Immature natural killer cell (primary cell): ENCODE measurements around the gene EDRF1. TPM values are rescaled to one million over a fixed set of nuclear protein-coding genes. Genes with fewer than 3 reads are reported as not detected.

Experiments
- DNase-seq, 3 donors: peaks; one replicate each; pipeline ENCODE4 v3.0.0; 2022; ENCODE audit warnings: mixed read lengths in 1 of 3
- H3K27ac Mint-ChIP-seq, 6 donors: one replicate each; pipeline ENCODE4 v1.8.0; 2020; ENCODE audit warnings: mixed read lengths in 6 of 6, mild to moderate bottlenecking in 5 of 6, inconsistent platforms in 4 of 6, moderate library complexity in 3 of 6
- H3K27me3 Mint-ChIP-seq, 3 donors: one replicate each; pipeline ENCODE4 v1.8.0; 2020 to 2021; ENCODE audit warnings: low read depth in 3 of 3, mild to moderate bottlenecking in 3 of 3, mixed read lengths in 3 of 3, moderate library complexity in 3 of 3, inconsistent platforms in 1 of 3
- H3K36me3 Mint-ChIP-seq, 3 donors: one replicate each; pipeline ENCODE4 v1.8.0; 2020; ENCODE audit warnings: mixed read lengths in 3 of 3, inconsistent platforms in 2 of 3, mild to moderate bottlenecking in 2 of 3
- H3K4me1 Mint-ChIP-seq, 2 donors: one replicate each; pipeline ENCODE4 v1.8.0; 2020; ENCODE audit warnings: inconsistent platforms in 2 of 2, mild to moderate bottlenecking in 2 of 2, mixed read lengths in 2 of 2, moderate library complexity in 1 of 2
- H3K4me3 Mint-ChIP-seq, 5 donors: one replicate each; pipeline ENCODE4 v1.8.0; 2020; ENCODE audit warnings: mild to moderate bottlenecking in 5 of 5, mixed read lengths in 5 of 5, inconsistent platforms in 3 of 5, moderate library complexity in 3 of 5
- H3K9me3 Mint-ChIP-seq, 6 donors: one replicate each; pipeline ENCODE4 v1.8.0; 2020; ENCODE audit warnings: mild to moderate bottlenecking in 6 of 6, mixed read lengths in 6 of 6, inconsistent platforms in 4 of 6, moderate library complexity in 3 of 6
- polyA plus RNA-seq, 3 donors: library from polyadenylated mRNA; unstranded; fragments of 300-500 nt; fragmentation: Illumina TruSeq; gene quantifications; one replicate each; pipeline ENCODE4 v1.2.3, GENCODE V29; 2021

EDRF1 gene
- polyA plus RNA-seq, 3 donors from 2014 or later: 5.6 to 12.5 (median 8.6) TPM

GRCh38 chr10:125797424-125797823, 77.9 kb downstream of the EDRF1 start:
- Mint-ChIP-seq H3K4me3 (no peak overlapping the region), H3K36me3 (peaks cover 15 to 52% (median 16%) of the 10 kb centered on the region in 3 donors), H3K27me3 (peaks cover 0 to 2% (median 2%) of the 10 kb centered on the region in 3 donors), H3K27ac (no peak overlapping the region), H3K4me1 (peaks cover 12 to 16% of the 10 kb centered on the region in 2 donors), H3K9me3 (no peaks in the 10 kb centered on the region)
- DNase-seq: no peak

- no peak for DNase-seq
- Mint-ChIP-seq H3K27ac (no peak overlapping the region), H3K4me1 (peaks cover 6 to 9% of the 10 kb centered on the region in 2 donors), H3K27me3 (peaks cover 0 to 2% (median 0%) of the 10 kb centered on the region in 3 donors), H3K9me3 (no peaks in the 10 kb centered on the region), H3K36me3 (peaks cover 15 to 55% (median 16%) of the 10 kb centered on the region in 3 donors), H3K4me3 (no peak overlapping the region)
Observed at GRCh38 chr10:125797994-125798662, 78.6 kb downstream of the EDRF1 start.

GRCh38 chr10:125799451-125800182, 80.1 kb downstream of the EDRF1 start:
- Mint-ChIP-seq H3K4me3 (no peak overlapping the region), H3K27me3 (peaks cover 0 to 2% (median 0%) of the 10 kb centered on the region in 3 donors), H3K27ac (no peak overlapping the region), H3K9me3 (no peaks in the 10 kb centered on the region), H3K4me1 (peaks cover 0 to 3% of the 10 kb centered on the region in 2 donors), H3K36me3 (peaks cover 5 to 46% (median 11%) of the 10 kb centered on the region in 3 donors)
- no peak for DNase-seq

GRCh38 chr10:125801574-125801973, 82.1 kb downstream of the EDRF1 start:
- H3K9me3 Mint-ChIP-seq: no peaks in the 10 kb centered on the region
- no peaks in the 10 kb centered on the region for H3K4me1 Mint-ChIP-seq
- H3K27me3 Mint-ChIP-seq: peaks cover 0 to 2% (median 0%) of the 10 kb centered on the region in 3 donors
- peaks cover 6 to 53% (median 28%) of the 10 kb centered on the region in 3 donors for H3K36me3 Mint-ChIP-seq
- no peak overlapping the region for H3K4me3 Mint-ChIP-seq
- DNase-seq: no peak
- H3K27ac Mint-ChIP-seq: no peak overlapping the region

GRCh38 chr10:125802131-125802530, 82.6 kb downstream of the EDRF1 start:
- no peak overlapping the region for H3K27ac Mint-ChIP-seq
- H3K27me3 Mint-ChIP-seq: peaks cover 0 to 2% (median 0%) of the 10 kb centered on the region in 3 donors
- no peak for DNase-seq
- H3K4me1 Mint-ChIP-seq: peaks cover 0 to 5% of the 10 kb centered on the region in 2 donors
- no peak overlapping the region for H3K4me3 Mint-ChIP-seq
- no peaks in the 10 kb centered on the region for H3K9me3 Mint-ChIP-seq
- H3K36me3 Mint-ChIP-seq: peaks cover 9 to 53% (median 31%) of the 10 kb centered on the region in 3 donors

- DNase-seq: no peak
- H3K27me3 Mint-ChIP-seq: peaks cover 0 to 2% (median 0%) of the 10 kb centered on the region in 3 donors
- H3K36me3 Mint-ChIP-seq: peaks cover 12 to 55% (median 29%) of the 10 kb centered on the region in 3 donors
- H3K9me3 Mint-ChIP-seq: no peaks in the 10 kb centered on the region
- peaks cover 6 to 11% of the 10 kb centered on the region in 2 donors for H3K4me1 Mint-ChIP-seq
- H3K4me3 Mint-ChIP-seq: no peak overlapping the region
- peak overlapping the region in 1 of 6 donors; percentile 40 for H3K27ac Mint-ChIP-seq
Observed at GRCh38 chr10:125802739-125803138, 83.2 kb downstream of the EDRF1 start.

GRCh38 chr10:125808047-125808446, 88.5 kb downstream of the EDRF1 start:
- Mint-ChIP-seq H3K4me1 (peaks cover 17 to 22% of the 10 kb centered on the region in 2 donors), H3K27ac (peak overlapping the region in 4 of 6 donors; percentile 3 to 81 (median 62)), H3K36me3 (peaks cover 27 to 59% (median 52%) of the 10 kb centered on the region in 3 donors), H3K9me3 (no peaks in the 10 kb centered on the region), H3K4me3 (no peak overlapping the region), H3K27me3 (no peaks in the 10 kb centered on the region)
- DNase-seq: no peak

GRCh38 chr10:125811251-125811650, 91.7 kb downstream of the EDRF1 start:
- no peak overlapping the region for H3K27ac Mint-ChIP-seq
- no peak overlapping the region for H3K4me3 Mint-ChIP-seq
- peaks cover 41 to 66% (median 47%) of the 10 kb centered on the region in 3 donors for H3K36me3 Mint-ChIP-seq
- H3K4me1 Mint-ChIP-seq: peaks cover 17 to 22% of the 10 kb centered on the region in 2 donors
- H3K27me3 Mint-ChIP-seq: no peaks in the 10 kb centered on the region
- DNase-seq: no peak
- no peaks in the 10 kb centered on the region for H3K9me3 Mint-ChIP-seq

- Mint-ChIP-seq H3K27ac (no peak overlapping the region), H3K9me3 (no peaks in the 10 kb centered on the region), H3K27me3 (peaks cover 0 to 2% (median 0%) of the 10 kb centered on the region in 3 donors), H3K4me3 (no peak overlapping the region), H3K36me3 (peaks cover 34 to 56% (median 37%) of the 10 kb centered on the region in 3 donors), H3K4me1 (peaks cover 16 to 17% of the 10 kb centered on the region in 2 donors)
- DNase-seq: no peak
Observed at GRCh38 chr10:125812128-125812750, 92.7 kb downstream of the EDRF1 start.

Other genes starting within 250 kb of the EDRF1 start
- gene TEX36, start 36.5 kb upstream of the EDRF1 start, polyA plus RNA-seq: not detected
- gene MMP21, start 56.1 kb downstream of the EDRF1 start, polyA plus RNA-seq: not detected
- gene UROS, start 103.5 kb downstream of the EDRF1 start, polyA plus RNA-seq: 100 to 1,000 TPM in 1 of 3 donors, 10 to 100 TPM in 2; 73.6 to 118 (median 95.1) TPM
- 10 to 100 TPM; 53.8 to 74.9 (median 63.6) TPM for gene BCCIP, start 103.8 kb downstream of the EDRF1 start, polyA plus RNA-seq
- 10 to 100 TPM; 17.5 to 28.8 (median 19.0) TPM for gene DHX32, start 161.6 kb downstream of the EDRF1 start, polyA plus RNA-seq
- not detected for gene FANK1, start 176.9 kb downstream of the EDRF1 start, polyA plus RNA-seq